ACC112 (cell line): ENCODE data around the gene PPP6R3.

Experiments
- H2AFZ ChIP-seq: fragments of 200-600 bp; sonication (generic); one replicate; pipeline ENCODE4 v1.6.0; 2017; ENCODE audit warnings: antibody characterized with exemption, low read length; ENCODE audit not compliant: unreplicated experiment
- H3K27ac ChIP-seq: fragments of 200-600 bp; sonication (generic); 2 replicates; pipeline ENCODE4 v1.5.1; 2014; ENCODE audit warnings: low read depth, mild to moderate bottlenecking, antibody characterized with exemption, low read length, moderate library complexity
- H3K27me3 ChIP-seq: fragments of 200-600 bp; sonication (generic); 2 replicates; pipeline ENCODE4 v1.6.1; 2014; ENCODE audit warnings: mild to moderate bottlenecking, antibody characterized with exemption, low read length, moderate library complexity, mixed read lengths; ENCODE audit not compliant: insufficient read depth
- H3K36me3 ChIP-seq: fragments of 200-600 bp; sonication (generic); 2 replicates; pipeline ENCODE4 v1.6.1; 2016; ENCODE audit warnings: mild to moderate bottlenecking, antibody characterized with exemption, low read length, moderate library complexity, mixed read lengths; ENCODE audit not compliant: insufficient read depth
- H3K4me1 ChIP-seq: fragments of 200-600 bp; sonication (generic); one replicate; pipeline ENCODE4 v1.6.1; 2016; ENCODE audit warnings: low read length, mixed read lengths; ENCODE audit not compliant: insufficient read depth, unreplicated experiment, control insufficient read depth
- H3K4me3 ChIP-seq: fragments of 200-600 bp; sonication (generic); 2 replicates; pipeline ENCODE4 v1.5.1; 2014; ENCODE audit warnings: mild to moderate bottlenecking, low read depth, low read length
- H3K79me2 ChIP-seq: fragments of 200-600 bp; sonication (generic); one replicate; pipeline ENCODE4 v1.6.0; 2016; ENCODE audit warnings: low read length; ENCODE audit not compliant: control insufficient read depth, unreplicated experiment, insufficient read depth

The PPP6R3 gene

GRCh38 chr11:68560216-68560615, 99.7 kb downstream of the PPP6R3 start:
- H3K36me3 ChIP-seq = peaks cover 15% of the 10 kb centered on the region; the same call in 1 of the 2 replicates
- no peaks in the 10 kb centered on the region for H3K27me3 ChIP-seq
- no peak overlapping the region for H2AFZ ChIP-seq
- no peak overlapping the region for H3K4me3 ChIP-seq
- no peaks in the 10 kb centered on the region for H3K4me1 ChIP-seq
- H3K79me2 ChIP-seq = peaks cover 5% of the 10 kb centered on the region
- no peak overlapping the region for H3K27ac ChIP-seq

DNA sequence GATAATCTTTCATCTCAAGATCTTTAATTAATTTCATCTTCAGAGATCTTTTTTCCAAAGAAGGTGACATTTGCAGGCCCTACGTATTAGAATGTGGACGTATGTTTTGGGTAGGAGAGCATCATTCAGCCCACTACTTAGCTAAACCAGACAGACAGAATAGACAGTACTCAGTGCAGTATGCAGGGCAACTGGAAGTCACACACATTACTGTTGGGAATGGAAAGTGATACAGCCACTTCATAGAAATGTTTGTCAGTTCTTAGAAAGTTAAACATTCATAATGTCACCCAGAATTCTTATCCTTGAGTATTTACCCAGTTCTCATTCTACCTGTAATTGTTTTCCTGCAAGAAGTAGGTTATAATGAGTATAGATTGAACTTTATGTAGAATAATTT, 102.9 kb downstream of the PPP6R3 start:
- H3K79me2 ChIP-seq = no peaks in the 10 kb centered on the region
- H3K4me1 ChIP-seq = no peaks in the 10 kb centered on the region
- H3K27me3 ChIP-seq = no peaks in the 10 kb centered on the region
- no peak overlapping the region for H3K4me3 ChIP-seq
- H3K27ac ChIP-seq = no peak overlapping the region
- H3K36me3 ChIP-seq = peaks cover 20% of the 10 kb centered on the region
- no peak overlapping the region for H2AFZ ChIP-seq

DNA sequence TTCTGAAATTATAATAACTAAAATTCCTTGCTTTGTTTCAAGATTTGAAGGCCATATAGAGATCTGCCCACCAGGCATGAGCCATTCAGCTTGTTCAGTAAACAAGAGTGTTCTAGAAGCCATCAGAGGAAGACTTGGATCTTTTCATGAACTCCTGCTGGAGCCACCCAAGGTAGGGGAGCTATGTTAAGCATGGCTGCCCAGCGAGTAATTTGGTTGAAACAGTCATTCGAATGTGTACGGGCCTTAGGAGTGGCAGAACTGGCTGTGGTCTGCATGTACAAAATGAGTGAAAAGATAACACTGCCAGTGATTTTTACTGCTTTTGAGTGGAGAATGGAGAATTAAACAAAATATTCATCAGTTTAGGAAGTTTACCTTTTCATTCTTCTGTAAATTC, 103.7 kb downstream of the PPP6R3 start:
- no peak overlapping the region for H3K27ac ChIP-seq
- H3K4me1 ChIP-seq = no peaks in the 10 kb centered on the region
- peaks cover 16% of the 10 kb centered on the region for H3K36me3 ChIP-seq

GRCh38 chr11:68565768-68566167, 105.2 kb downstream of the PPP6R3 start:
- peaks cover 25% of the 10 kb centered on the region for H3K36me3 ChIP-seq
- no peaks in the 10 kb centered on the region for H3K27me3 ChIP-seq

More for the DNA sequence above, 103.7 kb downstream of the PPP6R3 start:
- H3K79me2 ChIP-seq = no peaks in the 10 kb centered on the region
- H3K27me3 ChIP-seq = no peaks in the 10 kb centered on the region
- H3K4me3 ChIP-seq = no peak overlapping the region
- no peak overlapping the region for H2AFZ ChIP-seq

DNA sequence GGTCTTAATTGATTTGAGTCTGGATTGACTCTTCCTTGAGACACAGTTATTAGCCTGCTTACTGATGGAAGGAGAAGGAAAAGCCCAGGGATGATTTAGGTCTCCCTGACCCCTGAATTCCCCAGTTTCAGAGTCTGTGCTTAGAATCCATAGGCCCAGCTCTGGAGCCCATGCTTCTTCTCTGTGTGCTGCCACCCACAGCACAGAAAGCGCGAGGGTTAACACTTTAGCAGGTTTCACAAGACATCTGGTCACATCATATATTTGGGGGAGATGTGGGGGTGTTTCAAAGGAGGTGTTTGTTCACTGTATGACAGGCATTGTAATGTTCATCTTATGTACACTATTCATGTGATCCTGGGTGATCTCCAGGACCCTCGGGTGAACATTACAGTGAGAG, 107.0 kb downstream of the PPP6R3 start:
- H3K4me1 ChIP-seq = no peaks in the 10 kb centered on the region
- H3K27me3 ChIP-seq = no peaks in the 10 kb centered on the region
- H3K79me2 ChIP-seq = no peaks in the 10 kb centered on the region
- H3K4me3 ChIP-seq = no peak overlapping the region
- no peak overlapping the region for H3K27ac ChIP-seq
- H3K36me3 ChIP-seq = peaks cover 24% of the 10 kb centered on the region
- H2AFZ ChIP-seq = no peak overlapping the region

More at GRCh38 chr11:68565768-68566167, 105.2 kb downstream of the PPP6R3 start:
- H2AFZ ChIP-seq = no peak overlapping the region
- no peak overlapping the region for H3K27ac ChIP-seq
- no peaks in the 10 kb centered on the region for H3K79me2 ChIP-seq
- no peaks in the 10 kb centered on the region for H3K4me1 ChIP-seq
- no peak overlapping the region for H3K4me3 ChIP-seq

DNA sequence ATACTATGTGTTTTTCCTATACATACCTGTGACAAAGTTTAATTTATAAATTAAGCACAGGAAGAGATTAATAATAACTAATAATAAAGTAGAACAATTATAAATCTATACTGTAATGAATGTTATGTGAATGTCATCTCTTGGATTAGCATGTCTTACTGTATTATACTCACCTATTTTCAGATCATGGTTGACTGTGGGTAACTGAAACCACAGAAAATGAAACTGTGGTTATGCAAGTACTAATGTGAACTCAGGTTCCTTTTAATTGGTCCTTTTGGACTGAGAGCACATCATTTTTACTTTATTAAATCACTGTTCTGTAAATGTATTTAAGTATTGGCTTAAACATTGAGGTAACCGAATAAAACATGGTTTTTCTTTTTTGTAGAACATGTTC, 108.8 kb downstream of the PPP6R3 start:
- H3K4me3 ChIP-seq = no peak overlapping the region
- H2AFZ ChIP-seq = no peak overlapping the region
- H3K27me3 ChIP-seq = no peaks in the 10 kb centered on the region
- no peaks in the 10 kb centered on the region for H3K79me2 ChIP-seq
- H3K36me3 ChIP-seq = peaks cover 20% of the 10 kb centered on the region
- H3K27ac ChIP-seq = no peak overlapping the region
- peaks cover 4% of the 10 kb centered on the region for H3K4me1 ChIP-seq

DNA sequence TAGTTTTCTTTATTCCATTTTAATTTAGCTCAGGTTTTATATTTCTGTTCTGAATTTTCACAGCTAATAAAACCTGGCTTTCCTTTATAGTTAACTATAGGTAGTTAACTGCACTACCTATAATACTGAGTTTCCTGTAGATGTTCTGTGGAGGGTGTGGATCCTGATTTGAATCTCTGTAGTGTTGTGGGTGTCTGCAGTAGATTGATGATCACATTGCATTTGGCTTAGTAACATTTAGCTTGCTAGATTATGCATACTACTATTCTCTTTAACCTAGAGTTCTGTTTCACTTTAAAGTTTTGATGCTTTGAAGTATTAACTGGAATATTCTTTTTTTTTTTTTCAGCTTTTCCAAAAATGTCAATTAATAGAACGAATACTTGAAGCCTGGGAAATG, 110.1 kb downstream of the PPP6R3 start:
- H3K36me3 ChIP-seq = peaks cover 33% of the 10 kb centered on the region
- peaks cover 14% of the 10 kb centered on the region for H3K4me1 ChIP-seq
- H3K4me3 ChIP-seq = no peak overlapping the region
- no peak overlapping the region for H3K27ac ChIP-seq
- no peak overlapping the region for H2AFZ ChIP-seq
- H3K79me2 ChIP-seq = peaks cover 8% of the 10 kb centered on the region
- H3K27me3 ChIP-seq = no peaks in the 10 kb centered on the region

- peaks cover 53% of the 10 kb centered on the region for H3K36me3 ChIP-seq
- peaks cover 8% of the 10 kb centered on the region for H3K79me2 ChIP-seq
- H3K4me1 ChIP-seq = peaks cover 14% of the 10 kb centered on the region
These were observed 113.8 kb downstream of the PPP6R3 start for GRCh38 chr11:68574308-68574707.

GRCh38 chr11:68575025-68575665, 114.6 kb downstream of the PPP6R3 start:
- peaks cover 8% of the 10 kb centered on the region for H3K79me2 ChIP-seq
- H3K27ac ChIP-seq = no peak overlapping the region
- no peaks in the 10 kb centered on the region for H3K27me3 ChIP-seq
- H3K36me3 ChIP-seq = peaks cover 48% of the 10 kb centered on the region
- H3K4me3 ChIP-seq = no peak overlapping the region
- peaks cover 14% of the 10 kb centered on the region for H3K4me1 ChIP-seq
- no peak overlapping the region for H2AFZ ChIP-seq

More at GRCh38 chr11:68574308-68574707, 113.8 kb downstream of the PPP6R3 start:
- Histone ChIP-seq H3K27ac (no peak overlapping the region), H2AFZ (no peak overlapping the region), H3K4me3 (no peak overlapping the region), H3K27me3 (no peaks in the 10 kb centered on the region)

GRCh38 chr11:68579455-68579854, 118.9 kb downstream of the PPP6R3 start:
- Histone ChIP-seq H3K4me1 (peaks cover 33% of the 10 kb centered on the region), H2AFZ (no peak overlapping the region), H3K79me2 (peaks cover 8% of the 10 kb centered on the region), H3K27ac (no peak overlapping the region), H3K36me3 (peaks cover 45% of the 10 kb centered on the region), H3K27me3 (no peaks in the 10 kb centered on the region), H3K4me3 (no peak overlapping the region)

GRCh38 chr11:68581439-68581838, 120.9 kb downstream of the PPP6R3 start:
- H3K4me1 ChIP-seq = peaks cover 24% of the 10 kb centered on the region
- H3K79me2 ChIP-seq = peaks cover 3% of the 10 kb centered on the region
- H3K27ac ChIP-seq = peak overlapping the region; percentile 67
- no peak overlapping the region for H2AFZ ChIP-seq
- no peak overlapping the region for H3K4me3 ChIP-seq
- no peaks in the 10 kb centered on the region for H3K27me3 ChIP-seq
- peaks cover 44% of the 10 kb centered on the region for H3K36me3 ChIP-seq
